ENCODE results near the gene NHSL1. TPM values are rescaled to one million over a fixed set of nuclear protein-coding genes. Genes with fewer than 3 reads are reported as not detected.
A peak's percentile ranks its signal among the peaks of the same experiment; 100 is the strongest.

The NHSL1 gene
- total RNA-seq, 3 donors from 2014 or later, result 53.1 to 155 (median 107) TPM

DNA sequence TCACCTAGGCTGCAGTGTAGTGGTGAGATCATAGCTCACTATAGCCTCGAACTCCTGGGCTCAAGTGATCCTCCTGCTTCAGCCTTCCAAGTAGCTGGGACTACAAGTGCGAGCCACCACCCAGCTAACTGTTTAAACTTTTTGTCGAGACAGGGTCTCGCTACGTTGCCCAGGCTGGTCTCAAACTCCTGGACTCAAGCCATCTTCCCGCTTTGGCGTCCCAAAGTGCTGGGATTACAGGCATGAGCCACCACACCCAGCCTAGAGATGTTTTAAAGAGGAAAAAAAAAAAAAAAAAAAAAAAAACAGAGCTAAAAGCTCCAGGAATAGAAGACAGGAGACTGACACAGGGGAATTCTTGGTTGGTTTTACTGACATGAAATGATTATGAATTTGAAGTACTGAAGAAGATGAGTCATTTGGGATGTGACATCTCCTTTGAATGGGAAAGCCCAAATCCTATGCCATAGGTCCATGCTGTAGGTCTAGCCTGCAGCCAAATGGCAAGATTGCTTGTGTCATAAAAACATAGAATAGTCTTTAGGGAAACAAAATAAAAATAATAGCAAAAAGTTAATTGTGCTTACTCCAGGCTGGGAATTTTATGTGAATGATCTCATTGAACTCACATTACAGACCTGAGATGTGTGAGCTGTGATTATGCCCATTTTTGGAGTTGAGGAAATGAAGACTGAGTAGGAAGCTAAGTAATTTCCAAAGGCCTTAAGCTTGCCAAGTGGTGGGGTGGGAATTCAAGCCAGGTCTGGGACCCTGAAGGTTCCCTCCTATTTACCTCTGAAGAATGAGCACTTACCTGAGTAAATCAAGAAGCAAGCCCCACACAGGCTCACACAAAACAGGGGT lies 24.3 kb upstream of the NHSL1 start:
- ATAC-seq, result peak; percentile 40
- no peaks in the 10 kb centered on the region for H3K36me3 ChIP-seq (ENCODE audit: low read depth)
- intact Hi-C loops (cut with DNase I, micrococcal nuclease), result no loop called here

DNA sequence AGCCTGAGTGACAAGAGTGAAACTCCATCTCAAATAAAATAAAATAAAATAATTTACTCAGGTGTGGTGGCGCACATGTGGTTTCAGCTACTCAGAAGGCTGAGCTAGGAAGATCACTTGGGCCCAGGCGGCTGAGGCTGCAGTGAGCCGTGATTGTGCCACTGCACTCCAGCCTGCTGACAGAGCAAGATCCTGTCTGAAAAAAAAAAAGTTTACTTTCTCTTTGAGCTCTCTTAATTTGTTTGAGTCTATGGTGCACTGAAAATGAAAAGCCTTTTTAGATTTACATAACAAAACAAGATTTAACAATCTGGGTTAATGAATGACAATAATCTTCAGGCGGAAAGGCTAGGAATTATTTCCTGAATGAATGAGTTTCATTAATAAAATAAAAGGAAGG lies 23.3 kb upstream of the NHSL1 start:
- DNase-seq (peak in 1 of 3 donors; percentile 44), ATAC-seq (peak; percentile 59)
- Histone ChIP-seq H3K9me3 (no peaks in the 10 kb centered on the region), H3K4me3 (no peak overlapping the region), H3K4me1 (ENCODE audit: low read depth) (no peaks in the 10 kb centered on the region), H3K36me3 (ENCODE audit: low read depth) (no peaks in the 10 kb centered on the region)
- intact Hi-C loops (cut with DNase I, micrococcal nuclease), result no loop called here
- TF ChIP-seq, protein P1, sequence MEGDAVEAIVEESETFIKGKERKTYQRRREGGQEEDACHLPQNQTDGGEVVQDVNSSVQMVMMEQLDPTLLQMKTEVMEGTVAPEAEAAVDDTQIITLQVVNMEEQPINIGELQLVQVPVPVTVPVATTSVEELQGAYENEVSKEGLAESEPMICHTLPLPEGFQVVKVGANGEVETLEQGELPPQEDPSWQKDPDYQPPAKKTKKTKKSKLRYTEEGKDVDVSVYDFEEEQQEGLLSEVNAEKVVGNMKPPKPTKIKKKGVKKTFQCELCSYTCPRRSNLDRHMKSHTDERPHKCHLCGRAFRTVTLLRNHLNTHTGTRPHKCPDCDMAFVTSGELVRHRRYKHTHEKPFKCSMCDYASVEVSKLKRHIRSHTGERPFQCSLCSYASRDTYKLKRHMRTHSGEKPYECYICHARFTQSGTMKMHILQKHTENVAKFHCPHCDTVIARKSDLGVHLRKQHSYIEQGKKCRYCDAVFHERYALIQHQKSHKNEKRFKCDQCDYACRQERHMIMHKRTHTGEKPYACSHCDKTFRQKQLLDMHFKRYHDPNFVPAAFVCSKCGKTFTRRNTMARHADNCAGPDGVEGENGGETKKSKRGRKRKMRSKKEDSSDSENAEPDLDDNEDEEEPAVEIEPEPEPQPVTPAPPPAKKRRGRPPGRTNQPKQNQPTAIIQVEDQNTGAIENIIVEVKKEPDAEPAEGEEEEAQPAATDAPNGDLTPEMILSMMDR (IDR thresholded peaks at IDR 0.05), result no peak

More for the DNA sequence above, 24.3 kb upstream of the NHSL1 start:
- no peaks in the 10 kb centered on the region for H3K9me3 ChIP-seq
- TF ChIP-seq, protein P1 (IDR thresholded peaks at IDR 0.05), result no peak
- no peaks in the 10 kb centered on the region for H3K4me1 ChIP-seq (ENCODE audit: low read depth)
- DNase-seq, result no peak
- no peak overlapping the region for H3K4me3 ChIP-seq

DNA sequence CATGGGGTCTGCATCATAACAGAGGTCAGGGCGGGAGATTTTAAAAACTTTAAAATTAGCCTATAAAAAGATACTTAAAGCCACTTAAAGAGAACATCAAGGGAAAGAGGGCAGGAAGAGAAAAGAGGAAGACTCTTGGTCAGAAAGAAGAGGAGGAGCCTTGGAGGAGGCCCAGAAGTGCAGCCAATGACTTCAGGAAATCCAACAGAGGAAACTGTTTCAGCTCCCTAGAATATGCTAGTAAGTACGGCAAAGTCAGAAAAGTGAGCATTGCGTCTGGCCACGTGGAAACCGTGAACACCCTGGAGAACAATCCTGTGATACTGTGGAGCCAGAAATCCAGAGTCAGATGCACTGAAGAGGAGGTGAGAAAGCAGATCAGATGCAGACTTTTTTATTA lies 22.5 kb upstream of the NHSL1 start:
- intact Hi-C loops (cut with DNase I, micrococcal nuclease), result no loop called here
- no peaks in the 10 kb centered on the region for H3K4me1 ChIP-seq (ENCODE audit: low read depth)
- ATAC-seq (no peak), DNase-seq (no peak)
- no peaks in the 10 kb centered on the region for H3K36me3 ChIP-seq (ENCODE audit: low read depth)
- no peak overlapping the region for H3K4me3 ChIP-seq
- TF ChIP-seq, protein P1 (IDR thresholded peaks at IDR 0.05), result no peak
- H3K9me3 ChIP-seq, result no peaks in the 10 kb centered on the region

DNA sequence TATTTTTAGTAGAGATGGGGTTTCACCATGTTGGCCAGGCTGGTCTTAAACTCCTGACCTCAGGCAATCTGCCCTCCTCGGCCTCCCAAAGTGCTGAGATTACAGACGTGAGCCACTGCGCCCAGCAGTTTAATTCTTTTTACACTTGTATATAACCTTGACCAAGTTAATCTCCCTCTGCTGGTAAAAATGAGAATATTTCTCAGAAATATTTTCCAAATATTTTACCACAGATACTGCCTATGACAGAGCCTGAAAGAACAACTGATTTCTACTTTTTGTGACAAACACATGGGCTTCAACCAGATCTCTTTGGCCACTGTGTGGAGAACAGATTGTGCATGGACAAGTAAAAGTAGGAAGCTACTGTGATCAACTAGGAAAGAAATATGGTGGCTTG lies 21.2 kb upstream of the NHSL1 start:
- Histone ChIP-seq H3K4me1 (ENCODE audit: low read depth) (no peaks in the 10 kb centered on the region), H3K36me3 (ENCODE audit: low read depth) (no peaks in the 10 kb centered on the region), H3K4me3 (no peak overlapping the region), H3K9me3 (no peaks in the 10 kb centered on the region)
- TF ChIP-seq, protein P1 (IDR thresholded peaks at IDR 0.05), result no peak
- intact Hi-C loops (cut with DNase I, micrococcal nuclease), result no loop called here
- DNase-seq, result no peak
- no peak for ATAC-seq

DNA sequence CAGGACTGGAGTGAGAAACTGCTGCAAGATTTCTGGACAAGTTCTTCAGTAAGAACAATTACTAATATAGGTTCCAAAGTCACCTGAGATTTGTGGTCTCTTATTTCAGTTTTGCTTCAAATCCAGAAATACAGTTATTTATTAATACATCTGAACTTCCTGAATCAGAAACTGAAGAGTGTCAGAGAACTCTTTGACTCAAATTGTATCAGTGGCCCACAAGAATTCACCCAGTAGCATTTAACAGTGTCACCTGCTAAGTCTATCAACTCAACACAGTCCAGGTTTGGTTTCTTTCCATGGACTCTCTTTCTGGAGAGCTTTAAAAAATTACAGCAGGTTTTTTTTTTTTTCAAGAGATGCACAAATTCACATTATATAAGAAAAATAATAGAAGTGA lies 18.8 kb upstream of the NHSL1 start:
- ATAC-seq, result no peak
- no peak for DNase-seq
- Histone ChIP-seq H3K36me3 (ENCODE audit: low read depth) (no peaks in the 10 kb centered on the region), H3K4me1 (ENCODE audit: low read depth) (no peaks in the 10 kb centered on the region), H3K4me3 (no peak overlapping the region), H3K9me3 (no peaks in the 10 kb centered on the region)
- intact Hi-C loops (cut with DNase I, micrococcal nuclease), result loop anchor here (10.0 kb wide), 2 partner anchors 93 to 403 kb away; no protein-coding TSS in a partner anchor
- TF ChIP-seq, protein P1 (IDR thresholded peaks at IDR 0.05), result no peak

Data from mucosa of descending colon (tissue), 3 donors.